DND-41 (cell line): ENCODE measurements around the gene SIGLEC7.

ENCODE experiments used
- ATAC-seq: fragments of 200-7000 bp; cut with Tn5 transposase; 3 replicates; pipeline ENCODE4 v1.9.1; 2021; ENCODE audit warnings: low read depth; ENCODE audit not compliant: insufficient read depth
- DNase-seq: peaks from one replicate; pipeline ENCODE4 v3.0.0-alpha.2; 2020
- H2AFZ ChIP-seq: 2 replicates; pipeline ENCODE4 v1.6.0; 2012; ENCODE audit warnings: low read depth, low read length
- H3K27ac ChIP-seq: 2 replicates; pipeline ENCODE4 v1.5.1; 2012; ENCODE audit warnings: low read length, inconsistent platforms
- H3K27me3 ChIP-seq: fragments of 200-600 bp; sonication (generic); 2 replicates; pipeline ENCODE4 v1.6.0; 2012; ENCODE audit warnings: low read length, mild to moderate bottlenecking, inconsistent platforms; ENCODE audit not compliant: insufficient read depth, poor library complexity
- H3K36me3 ChIP-seq: 2 replicates; pipeline ENCODE4 v1.5.1; 2012; ENCODE audit warnings: low read length, inconsistent platforms; ENCODE audit not compliant: insufficient read depth
- H3K4me1 ChIP-seq: 2 replicates; pipeline ENCODE4 v1.5.1; 2012; ENCODE audit warnings: mild to moderate bottlenecking, low read length; ENCODE audit not compliant: insufficient read depth
- H3K4me2 ChIP-seq: 2 replicates; pipeline ENCODE4 v1.6.0; 2012; ENCODE audit warnings: mild to moderate bottlenecking, moderate library complexity, low read length, inconsistent platforms; ENCODE audit not compliant: insufficient read depth
- H3K4me3 ChIP-seq, 2 experiments: fragments of 200-600 bp in 1 of 2; shearing (Covaris generic) in 1 of 2; 2 replicates each; pipeline ENCODE4 v1.5.1; 2012 to 2016; ENCODE audit warnings: inconsistent platforms in 2 of 2, low read length in 2 of 2, mild to moderate bottlenecking in 2 of 2, low read depth in 1 of 2, moderate library complexity in 1 of 2
- H3K79me2 ChIP-seq: 2 replicates; pipeline ENCODE4 v1.6.0; 2012; ENCODE audit warnings: low read length, inconsistent platforms; ENCODE audit not compliant: insufficient read depth
- H3K9ac ChIP-seq: 2 replicates; pipeline ENCODE4 v1.6.0; 2012; ENCODE audit warnings: low read depth, mild to moderate bottlenecking, inconsistent platforms, low read length, moderate library complexity
- H3K9me3 ChIP-seq: 2 replicates; pipeline ENCODE4 v1.5.1; 2012; ENCODE audit warnings: low read length, moderate library complexity, mild to moderate bottlenecking, inconsistent platforms; ENCODE audit not compliant: insufficient read depth, severe bottlenecking
- H4K20me1 ChIP-seq: 2 replicates; pipeline ENCODE4 v1.6.0; 2012; ENCODE audit warnings: low read length; ENCODE audit not compliant: insufficient read depth
- EZH2 ChIP-seq: IDR thresholded peaks from 3 replicates; pipeline ENCODE4 v1.6.1; 2012; ENCODE audit warnings: borderline replicate concordance, low read depth, mild to moderate bottlenecking, moderate library complexity, low read length, inconsistent platforms; ENCODE audit not compliant: severe bottlenecking
- TF ChIP-seq, protein P1 (sequence below): IDR thresholded peaks from 2 replicates; pipeline ENCODE4 v1.5.1; 2012; ENCODE audit warnings: borderline replicate concordance, low read length, moderate library complexity, mild to moderate bottlenecking; ENCODE audit not compliant: poor library complexity, severe bottlenecking; ENCODE audit errors: extremely low read depth

SIGLEC7 gene

DNA sequence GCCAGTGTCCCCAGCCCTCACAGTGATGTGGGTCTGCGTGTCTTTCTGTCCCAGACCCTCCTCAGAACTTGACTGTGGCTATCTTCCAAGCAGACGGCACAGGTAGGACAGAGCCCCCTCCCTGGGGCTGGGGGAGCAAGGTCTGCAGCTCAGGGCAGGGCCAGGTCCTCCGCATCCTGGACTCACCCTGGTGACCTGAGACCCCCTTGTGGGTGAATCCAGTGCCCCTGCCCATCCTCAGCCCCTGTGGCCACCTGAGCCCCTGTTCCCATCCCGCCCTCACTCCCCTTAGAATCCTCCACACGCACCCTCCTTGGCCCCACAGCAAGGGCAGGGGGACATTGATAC is 43.7 kb downstream of the SIGLEC7 start:
- ATAC-seq: no peak
- H3K4me2 ChIP-seq: no peak overlapping the region

DNA sequence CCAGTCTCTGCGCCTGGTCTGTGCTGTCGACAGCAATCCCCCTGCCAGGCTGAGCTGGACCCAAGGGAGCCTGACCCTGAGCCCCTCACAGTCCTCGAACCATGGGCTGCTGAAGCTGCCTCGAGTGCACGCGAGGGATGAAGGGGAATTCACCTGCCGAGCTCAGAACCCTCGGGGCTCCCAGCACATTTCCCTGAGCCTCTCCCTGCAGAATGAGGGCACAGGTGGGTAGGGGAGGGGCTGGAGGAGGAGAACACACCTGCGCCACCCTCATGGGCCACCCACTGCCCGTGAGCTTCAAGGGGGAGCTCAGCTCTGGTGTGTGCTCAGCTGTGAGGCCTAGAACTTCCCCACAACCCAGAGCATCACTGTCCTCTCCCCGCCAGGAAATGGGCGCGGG is 44.2 kb downstream of the SIGLEC7 start:
- DNase-seq: no peak
- ATAC-seq: no peak
- H3K27me3 ChIP-seq: no peaks in the 10 kb centered on the region
- H3K79me2 ChIP-seq: no peaks in the 10 kb centered on the region
- H3K36me3 ChIP-seq: no peaks in the 10 kb centered on the region
- no peak overlapping the region for H2AFZ ChIP-seq
- H3K4me2 ChIP-seq: no peak overlapping the region
- H4K20me1 ChIP-seq: no peaks in the 10 kb centered on the region
- H3K27ac ChIP-seq: no peak overlapping the region
- H3K9me3 ChIP-seq: no peaks in the 10 kb centered on the region
- no peak overlapping the region for H3K4me3 ChIP-seq
- no peaks in the 10 kb centered on the region for H3K4me1 ChIP-seq
- H3K9ac ChIP-seq: no peak overlapping the region
- TF ChIP-seq EZH2: no peak
- TF ChIP-seq, protein P1, sequence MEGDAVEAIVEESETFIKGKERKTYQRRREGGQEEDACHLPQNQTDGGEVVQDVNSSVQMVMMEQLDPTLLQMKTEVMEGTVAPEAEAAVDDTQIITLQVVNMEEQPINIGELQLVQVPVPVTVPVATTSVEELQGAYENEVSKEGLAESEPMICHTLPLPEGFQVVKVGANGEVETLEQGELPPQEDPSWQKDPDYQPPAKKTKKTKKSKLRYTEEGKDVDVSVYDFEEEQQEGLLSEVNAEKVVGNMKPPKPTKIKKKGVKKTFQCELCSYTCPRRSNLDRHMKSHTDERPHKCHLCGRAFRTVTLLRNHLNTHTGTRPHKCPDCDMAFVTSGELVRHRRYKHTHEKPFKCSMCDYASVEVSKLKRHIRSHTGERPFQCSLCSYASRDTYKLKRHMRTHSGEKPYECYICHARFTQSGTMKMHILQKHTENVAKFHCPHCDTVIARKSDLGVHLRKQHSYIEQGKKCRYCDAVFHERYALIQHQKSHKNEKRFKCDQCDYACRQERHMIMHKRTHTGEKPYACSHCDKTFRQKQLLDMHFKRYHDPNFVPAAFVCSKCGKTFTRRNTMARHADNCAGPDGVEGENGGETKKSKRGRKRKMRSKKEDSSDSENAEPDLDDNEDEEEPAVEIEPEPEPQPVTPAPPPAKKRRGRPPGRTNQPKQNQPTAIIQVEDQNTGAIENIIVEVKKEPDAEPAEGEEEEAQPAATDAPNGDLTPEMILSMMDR: no peak

More for the DNA sequence above, 43.7 kb downstream of the SIGLEC7 start:
- H3K4me1 ChIP-seq: no peaks in the 10 kb centered on the region
- no peak overlapping the region for H2AFZ ChIP-seq
- H3K36me3 ChIP-seq: no peaks in the 10 kb centered on the region
- H4K20me1 ChIP-seq: no peaks in the 10 kb centered on the region
- no peak overlapping the region for H3K27ac ChIP-seq
- TF ChIP-seq, protein P1: no peak
- TF ChIP-seq EZH2: no peak
- DNase-seq: no peak
- no peaks in the 10 kb centered on the region for H3K9me3 ChIP-seq
- H3K4me3 ChIP-seq: no peak overlapping the region
- no peaks in the 10 kb centered on the region for H3K79me2 ChIP-seq
- H3K27me3 ChIP-seq: no peaks in the 10 kb centered on the region
- no peak overlapping the region for H3K9ac ChIP-seq

DNA sequence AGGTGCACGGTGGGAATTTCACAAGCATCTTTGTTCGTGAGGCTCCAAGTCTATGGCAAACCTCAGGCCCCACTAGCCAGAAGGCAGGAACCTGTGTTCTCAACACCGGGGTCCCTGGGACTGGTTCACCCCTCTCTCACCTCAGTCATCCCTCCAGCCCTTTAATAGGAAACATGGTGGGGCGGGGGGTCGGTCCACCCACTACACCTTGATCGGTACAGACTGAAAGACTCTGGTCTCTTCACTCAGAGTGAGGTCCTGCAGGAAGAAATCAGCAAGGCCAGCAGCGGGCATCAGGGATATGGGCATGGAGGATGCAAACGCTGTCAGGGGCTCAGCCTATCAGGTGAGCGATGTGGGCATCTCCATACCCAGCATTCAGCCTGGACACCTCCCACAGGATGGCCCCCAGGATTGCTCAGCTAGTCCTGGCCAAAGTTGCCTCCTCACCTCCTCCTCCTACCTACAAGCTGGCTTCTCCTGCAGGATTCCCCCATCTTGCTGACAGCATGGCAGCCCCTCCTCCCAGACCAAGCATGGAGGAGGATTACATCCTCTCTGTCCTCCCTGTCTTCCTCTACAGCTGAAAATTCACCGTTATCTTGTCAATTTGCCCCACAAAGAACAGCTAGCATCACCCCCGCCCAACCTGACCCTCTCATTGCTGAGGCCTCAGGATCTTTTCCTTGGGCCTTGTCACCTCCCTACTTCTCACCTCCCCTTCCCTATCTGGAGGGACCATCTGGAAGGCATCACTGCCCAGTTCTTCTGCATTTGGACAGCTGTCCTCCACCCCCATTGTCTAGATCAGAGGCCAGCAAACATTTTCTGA is 45.5 kb downstream of the SIGLEC7 start:
- ATAC-seq (no peak), DNase-seq (no peak)
- no peak overlapping the region for H2AFZ ChIP-seq
- no peaks in the 10 kb centered on the region for H3K4me1 ChIP-seq
- no peaks in the 10 kb centered on the region for H3K36me3 ChIP-seq
- no peak for TF ChIP-seq EZH2
- TF ChIP-seq, protein P1: no peak
- no peaks in the 10 kb centered on the region for H3K27me3 ChIP-seq
- no peaks in the 10 kb centered on the region for H3K9me3 ChIP-seq
- H3K4me3 ChIP-seq: no peak overlapping the region
- H3K27ac ChIP-seq: no peak overlapping the region
- no peak overlapping the region for H3K9ac ChIP-seq
- H3K79me2 ChIP-seq: no peaks in the 10 kb centered on the region
- H3K4me2 ChIP-seq: no peak overlapping the region
- H4K20me1 ChIP-seq: no peaks in the 10 kb centered on the region
